Measurements from ENCODE around the gene LENG1. TPM values are rescaled to one million over a fixed set of nuclear protein-coding genes. Genes with fewer than 3 reads are reported as not detected.

The LENG1 gene
- total RNA-seq, 1 donor from 2014 or later = 4.4 TPM

- no peak for DNase-seq (ENCODE audit: low spot score)
Observed at GRCh38 chr19:54114340-54115108, 45.0 kb downstream of the LENG1 start.

GRCh38 chr19:54109651-54110050 is 49.9 kb downstream of the LENG1 start:
- no peak for DNase-seq (ENCODE audit: low spot score)

GRCh38 chr19:54108496-54108895 is 51.0 kb downstream of the LENG1 start:
- DNase-seq (ENCODE audit: low spot score) = no peak

- DNase-seq (ENCODE audit: low spot score) = no peak
Observed at GRCh38 chr19:54107876-54108490, 51.5 kb downstream of the LENG1 start.

GRCh38 chr19:54106716-54107115 is 52.8 kb downstream of the LENG1 start:
- no peak for DNase-seq (ENCODE audit: low spot score)

GRCh38 chr19:54105796-54106195 is 53.7 kb downstream of the LENG1 start:
- no peak for DNase-seq (ENCODE audit: low spot score)

Other genes with a start within 250 kb of the LENG1 start
- gene CACNG8, start 196.8 kb downstream of the LENG1 start, total RNA-seq = not detected
- not detected for gene CACNG6, start 168.1 kb downstream of the LENG1 start, total RNA-seq
- gene VSTM1, start 95.8 kb downstream of the LENG1 start, total RNA-seq = not detected
- not detected for gene TARM1, start 78.4 kb downstream of the LENG1 start, total RNA-seq
- gene OSCAR, start 58.9 kb downstream of the LENG1 start, total RNA-seq = 6.6 TPM
- 113 TPM for gene NDUFA3, start 56.9 kb downstream of the LENG1 start, total RNA-seq
- gene TFPT, start 44.1 kb downstream of the LENG1 start, total RNA-seq = 16.7 TPM
- gene PRPF31, start 44.0 kb downstream of the LENG1 start, total RNA-seq = 45.5 TPM
- 31.5 TPM for gene CNOT3, start 22.0 kb downstream of the LENG1 start, total RNA-seq
- gene TMC4, start 13.4 kb upstream of the LENG1 start, total RNA-seq = 1.6 TPM
- 40.9 TPM for gene MBOAT7, start 29.9 kb upstream of the LENG1 start, total RNA-seq
- 24.6 TPM for gene TSEN34, start 31.6 kb upstream of the LENG1 start, total RNA-seq
- gene RPS9, start 41.1 kb upstream of the LENG1 start, total RNA-seq = 923 TPM
- 50.5 TPM for gene LILRB3, start 63.3 kb upstream of the LENG1 start, total RNA-seq
- 26.5 TPM for gene LILRA6, start 83.1 kb upstream of the LENG1 start, total RNA-seq
- gene LILRB5, start 97.6 kb upstream of the LENG1 start, total RNA-seq = 69.4 TPM
- 14.4 TPM for gene LILRB2, start 121.4 kb upstream of the LENG1 start, total RNA-seq
- gene LILRA5, start 153.4 kb upstream of the LENG1 start, total RNA-seq = 23.0 TPM
- gene LILRA4, start 179.4 kb upstream of the LENG1 start, total RNA-seq = 1.0 TPM
- 63.8 TPM for gene LAIR1, start 205.2 kb upstream of the LENG1 start, total RNA-seq